Measurements from ENCODE around the gene KHDRBS1.

KHDRBS1 gene

DNA sequence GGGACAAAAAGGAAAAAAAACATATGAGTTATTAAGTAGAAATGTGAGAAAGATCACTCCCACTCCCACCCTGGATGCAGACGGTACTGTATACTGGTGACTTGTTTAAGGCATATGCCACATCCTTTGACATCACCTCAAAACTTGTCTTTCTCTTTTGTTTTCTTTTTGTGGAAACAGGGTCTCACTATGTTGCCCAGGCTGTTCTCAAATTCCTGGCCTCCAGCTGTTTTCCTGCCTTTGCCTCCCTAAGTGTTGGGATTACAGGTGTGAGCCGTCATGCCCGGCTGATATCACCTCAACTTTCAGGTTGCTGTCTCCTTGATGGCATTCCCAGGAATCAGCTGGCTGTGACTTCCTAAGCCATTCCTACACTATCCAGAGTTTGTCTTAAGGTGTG lies 18.4 kb upstream of the KHDRBS1 start:
- no peak for TF ChIP-seq GATA3 (IDR thresholded peaks at IDR 0.05; ENCODE audit: low read depth, low read length)
- no peak for TF ChIP-seq GATA2 (IDR thresholded peaks at IDR 0.05; ENCODE audit: low read depth, low read length)

DNA sequence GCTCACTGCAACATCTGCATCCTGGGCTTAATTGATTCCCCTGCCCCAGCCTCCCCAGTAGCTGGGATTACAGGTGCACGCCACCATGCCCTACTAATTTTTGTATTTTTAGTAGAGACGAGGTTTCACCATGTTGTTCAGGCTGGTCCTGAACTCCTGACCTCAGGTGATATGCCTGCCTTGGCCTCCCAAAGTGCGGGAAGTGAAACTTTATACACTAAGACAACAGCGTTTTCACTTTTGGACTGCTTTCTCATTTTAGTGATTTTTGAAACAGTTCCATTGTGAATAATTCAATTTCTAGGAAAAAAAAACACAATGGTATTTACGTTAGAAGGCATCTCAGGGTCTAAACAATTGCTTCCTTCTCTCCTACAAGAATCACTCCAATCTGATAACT lies 11.8 kb upstream of the KHDRBS1 start:
- no peak for TF ChIP-seq GATA2 (IDR thresholded peaks at IDR 0.05; ENCODE audit: low read depth, low read length)
- TF ChIP-seq GATA3 (IDR thresholded peaks at IDR 0.05; ENCODE audit: low read depth, low read length), result no peak

DNA sequence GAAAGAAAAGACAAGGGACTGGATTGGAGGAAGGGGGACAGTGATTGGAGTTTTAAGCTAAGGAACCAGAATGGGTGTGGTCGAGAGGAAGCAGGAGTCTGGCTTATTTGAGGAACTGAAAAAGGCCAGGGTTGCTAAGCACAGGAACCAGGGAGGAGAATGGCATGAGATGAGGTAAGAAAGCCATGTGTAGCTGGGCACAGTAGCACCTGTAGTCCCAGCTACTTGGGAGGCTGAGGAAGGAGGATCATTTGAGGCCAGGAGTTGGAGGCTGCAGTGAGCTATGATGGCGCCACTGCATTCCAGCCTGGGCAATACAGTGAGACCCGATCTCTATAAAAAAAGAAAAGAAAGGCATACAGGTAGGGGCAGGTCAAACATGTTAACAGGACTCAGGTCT lies 8.1 kb upstream of the KHDRBS1 start:
- TF ChIP-seq GATA3 (IDR thresholded peaks at IDR 0.05; ENCODE audit: low read depth, low read length), result no peak
- no peak for TF ChIP-seq GATA2 (IDR thresholded peaks at IDR 0.05; ENCODE audit: low read depth, low read length)

DNA sequence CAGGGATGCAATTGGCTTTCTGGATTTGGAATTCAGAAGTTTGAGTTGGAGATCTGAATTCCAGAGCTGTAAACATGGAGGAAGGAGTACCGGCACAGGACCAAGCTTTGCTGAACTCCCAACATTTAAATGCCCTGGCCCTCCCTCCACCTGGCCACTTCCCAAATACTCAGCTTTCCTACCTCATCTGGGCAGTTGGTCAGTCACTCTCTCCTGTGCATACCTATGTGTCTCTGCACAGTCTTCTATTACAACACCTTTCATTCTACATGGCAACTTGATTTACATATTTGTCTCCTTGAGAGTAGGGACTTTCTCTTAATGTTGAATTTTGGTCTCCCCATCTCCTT lies 6.1 kb upstream of the KHDRBS1 start:
- TF ChIP-seq GATA3 (IDR thresholded peaks at IDR 0.05; ENCODE audit: low read depth, low read length) (no peak), GATA2 (IDR thresholded peaks at IDR 0.05; ENCODE audit: low read depth, low read length) (no peak)

DNA sequence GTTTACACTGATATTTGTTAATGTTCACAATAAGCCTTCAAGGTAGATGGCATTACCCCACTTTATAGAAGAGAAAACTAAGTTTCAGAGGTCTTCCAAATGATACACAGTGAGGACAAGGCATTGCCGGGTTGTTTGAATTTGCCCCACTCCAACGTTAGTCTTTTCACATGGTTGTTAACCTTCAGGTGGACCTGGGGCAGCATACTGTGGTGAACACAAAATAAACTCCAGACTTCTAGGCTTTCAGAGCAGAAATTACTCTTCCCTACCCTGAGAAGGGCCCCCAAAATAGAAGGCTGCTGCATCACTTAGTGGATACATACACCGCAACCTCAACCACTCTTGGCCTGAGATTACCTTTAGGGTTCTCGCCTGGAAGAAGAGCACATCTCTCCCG lies 3.4 kb upstream of the KHDRBS1 start:
- no peak for TF ChIP-seq GATA3 (IDR thresholded peaks at IDR 0.05; ENCODE audit: low read depth, low read length)
- no peak for TF ChIP-seq GATA2 (IDR thresholded peaks at IDR 0.05; ENCODE audit: low read depth, low read length)

DNA sequence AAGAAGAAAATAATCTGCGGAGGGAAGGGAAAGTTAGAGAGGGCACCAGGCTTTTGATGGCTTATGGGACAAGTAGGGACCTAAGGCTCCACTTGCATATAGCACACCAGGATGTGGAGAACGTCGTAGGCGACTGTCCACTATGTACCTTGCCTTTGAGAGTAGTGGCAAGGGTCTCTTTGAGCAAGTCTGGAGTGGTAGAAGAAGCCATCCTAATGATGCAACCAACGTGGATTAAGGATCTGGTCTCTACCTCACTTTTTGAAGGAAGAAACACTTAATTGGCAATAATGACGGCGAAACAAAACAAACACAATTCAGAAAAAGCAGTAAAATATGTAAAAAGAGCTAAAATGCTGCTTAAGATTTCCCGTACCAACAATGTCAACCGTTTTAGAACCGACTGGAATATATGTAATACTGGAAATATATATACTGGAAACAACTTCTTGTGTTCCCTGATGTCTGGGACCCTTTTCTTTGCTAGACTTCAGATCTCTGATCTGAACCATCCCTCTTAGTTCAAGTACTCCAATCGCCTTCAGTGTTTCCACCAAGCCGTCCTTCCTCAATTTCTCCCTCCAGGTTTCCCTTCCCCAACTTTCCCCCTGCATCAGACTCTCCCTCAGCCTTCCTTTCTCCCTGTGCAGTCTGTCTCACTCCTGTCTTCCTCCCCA lies 821 bp upstream of the KHDRBS1 start:
- TF ChIP-seq GATA2 (IDR thresholded peaks at IDR 0.05; ENCODE audit: low read depth, low read length) (no peak), GATA3 (IDR thresholded peaks at IDR 0.05; ENCODE audit: low read depth, low read length) (no peak)

DNA sequence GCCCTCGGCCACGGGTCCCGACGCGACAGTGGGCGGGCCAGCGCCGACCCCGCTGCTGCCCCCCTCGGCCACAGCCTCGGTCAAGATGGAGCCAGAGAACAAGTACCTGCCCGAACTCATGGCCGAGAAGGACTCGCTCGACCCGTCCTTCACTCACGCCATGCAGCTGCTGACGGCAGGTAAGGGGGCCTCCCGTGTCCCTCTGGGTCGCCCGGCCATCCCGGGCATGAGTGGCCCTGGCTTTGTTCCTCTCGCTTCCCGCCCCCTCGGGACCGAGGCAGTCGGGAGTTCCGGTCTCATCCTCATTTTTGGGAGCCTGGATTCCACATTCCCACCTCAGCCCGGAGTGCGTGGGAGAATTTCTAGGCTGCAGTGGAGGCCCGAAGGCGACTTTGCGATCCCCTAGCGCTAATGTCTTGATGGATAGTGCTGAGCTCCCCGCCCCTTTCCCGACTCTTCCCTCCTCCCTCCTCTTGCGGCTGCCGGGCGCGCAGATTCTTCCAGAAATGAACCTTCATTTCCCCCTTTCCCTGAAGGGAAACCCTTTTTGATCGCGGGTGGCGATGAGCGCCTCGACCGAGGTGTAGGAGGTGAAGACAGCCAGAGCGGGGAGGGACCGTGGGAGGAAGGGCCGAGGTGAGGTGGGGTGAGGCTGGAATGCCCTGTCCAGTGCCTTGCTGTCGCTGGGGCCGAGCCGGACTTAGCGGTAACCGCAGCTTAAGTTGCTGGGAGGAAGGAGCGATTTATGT lies 705 bp downstream of the KHDRBS1 start:
- TF ChIP-seq GATA2 (IDR thresholded peaks at IDR 0.05; ENCODE audit: low read depth, low read length), result no peak

DNA sequence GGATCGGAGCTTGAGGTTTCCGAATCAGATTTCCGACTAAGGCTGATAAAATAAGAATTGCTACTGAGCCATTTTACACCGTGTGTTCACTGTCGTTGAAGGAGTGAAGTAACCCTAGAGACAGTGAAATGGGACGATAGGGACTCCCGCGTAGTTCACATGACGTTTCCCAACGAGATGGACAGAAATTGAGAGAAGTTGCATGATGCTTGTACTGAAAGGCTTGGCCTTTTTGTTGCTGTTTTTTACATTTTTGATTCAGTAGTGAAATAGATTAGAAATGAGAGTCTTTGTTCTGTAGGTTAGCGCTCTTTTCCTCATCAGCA lies 1.2 kb downstream of the KHDRBS1 start:
- TF ChIP-seq GATA3 (IDR thresholded peaks at IDR 0.05; ENCODE audit: low read depth, low read length), result no peak
- no peak for TF ChIP-seq GATA2 (IDR thresholded peaks at IDR 0.05; ENCODE audit: low read depth, low read length)

DNA sequence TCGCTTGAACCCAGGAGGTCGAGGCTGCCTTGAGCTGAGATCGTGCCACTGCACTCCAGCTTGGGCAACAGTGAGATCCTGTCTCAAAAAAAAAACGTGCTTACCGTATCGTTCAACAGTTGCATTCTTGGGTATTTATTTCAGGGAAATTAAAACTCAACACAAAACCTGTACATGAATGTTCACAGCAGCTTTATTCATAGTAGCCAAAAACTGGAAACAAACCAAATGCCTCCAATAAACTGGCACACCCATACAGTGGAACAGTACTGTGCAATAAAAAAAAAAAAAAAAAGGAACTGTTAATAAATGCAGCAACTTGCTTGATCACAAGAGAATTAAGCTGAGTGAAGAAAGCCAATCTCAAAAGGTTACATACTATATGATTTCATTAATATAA lies 6.7 kb downstream of the KHDRBS1 start:
- TF ChIP-seq GATA3 (IDR thresholded peaks at IDR 0.05; ENCODE audit: low read depth, low read length) (no peak), GATA2 (IDR thresholded peaks at IDR 0.05; ENCODE audit: low read depth, low read length) (no peak)

DNA sequence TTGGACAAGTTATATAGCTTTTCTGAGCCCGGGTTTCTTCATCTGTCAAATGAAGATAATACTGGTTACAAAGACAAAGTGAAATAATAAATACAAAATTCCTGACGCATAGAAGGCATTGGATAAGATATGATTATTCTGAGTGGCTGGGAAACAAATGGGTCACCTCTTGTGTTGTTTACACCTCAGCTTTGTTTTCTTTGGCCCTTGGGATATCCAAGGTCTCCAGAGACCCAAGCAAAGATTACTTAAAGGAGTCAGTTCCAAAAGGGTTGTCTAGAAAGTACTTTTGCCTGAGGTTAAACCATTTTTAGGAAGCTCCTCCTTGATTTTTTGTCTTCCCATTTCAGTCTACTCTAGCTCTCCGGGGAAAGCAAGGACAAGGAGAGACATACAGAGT lies 9.7 kb downstream of the KHDRBS1 start:
- TF ChIP-seq GATA2 (IDR thresholded peaks at IDR 0.05; ENCODE audit: low read depth, low read length) (no peak), GATA3 (IDR thresholded peaks at IDR 0.05; ENCODE audit: low read depth, low read length) (no peak)

DNA sequence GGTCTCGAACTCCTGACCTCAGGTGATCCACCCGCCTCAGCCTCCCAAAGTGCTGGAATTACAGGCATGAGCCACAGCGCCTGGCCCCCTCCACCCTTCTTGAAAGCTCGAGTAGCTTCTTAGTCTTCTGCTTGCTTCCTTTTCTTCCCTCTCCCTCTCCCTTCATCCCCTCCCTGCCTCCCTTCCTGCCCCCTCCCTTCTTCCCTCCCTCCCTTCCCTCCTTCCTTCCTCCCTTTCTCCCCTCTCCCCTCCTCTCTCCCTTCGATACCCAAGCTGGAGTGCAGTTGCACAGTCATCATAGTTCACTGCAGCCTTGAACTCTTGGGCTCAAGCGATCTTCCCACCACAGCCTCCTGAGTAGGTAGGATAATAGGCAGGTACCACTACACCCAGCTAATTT lies 11.8 kb downstream of the KHDRBS1 start:
- TF ChIP-seq GATA3 (IDR thresholded peaks at IDR 0.05; ENCODE audit: low read depth, low read length) (no peak), GATA2 (IDR thresholded peaks at IDR 0.05; ENCODE audit: low read depth, low read length) (no peak)

DNA sequence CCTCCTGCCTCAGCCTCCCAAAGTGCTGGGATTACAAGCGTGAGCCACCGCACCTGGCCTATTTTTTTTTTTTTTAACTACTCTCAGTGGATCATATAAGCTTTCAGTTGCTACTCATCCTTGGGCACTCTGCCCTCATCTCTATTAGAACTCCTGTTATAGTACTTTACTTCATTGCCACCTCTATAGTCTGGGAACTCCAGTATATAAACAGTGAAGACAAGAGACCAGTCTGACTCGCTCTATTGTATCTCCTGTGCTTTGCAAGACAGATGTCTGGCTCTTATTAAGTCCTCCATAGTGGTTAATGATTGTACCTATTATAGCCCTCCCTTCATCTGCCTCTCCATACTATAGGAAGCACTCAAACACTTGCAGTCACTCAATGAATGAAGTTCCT lies 15.1 kb downstream of the KHDRBS1 start:
- TF ChIP-seq GATA2 (IDR thresholded peaks at IDR 0.05; ENCODE audit: low read depth, low read length), result no peak
- no peak for TF ChIP-seq GATA3 (IDR thresholded peaks at IDR 0.05; ENCODE audit: low read depth, low read length)

DNA sequence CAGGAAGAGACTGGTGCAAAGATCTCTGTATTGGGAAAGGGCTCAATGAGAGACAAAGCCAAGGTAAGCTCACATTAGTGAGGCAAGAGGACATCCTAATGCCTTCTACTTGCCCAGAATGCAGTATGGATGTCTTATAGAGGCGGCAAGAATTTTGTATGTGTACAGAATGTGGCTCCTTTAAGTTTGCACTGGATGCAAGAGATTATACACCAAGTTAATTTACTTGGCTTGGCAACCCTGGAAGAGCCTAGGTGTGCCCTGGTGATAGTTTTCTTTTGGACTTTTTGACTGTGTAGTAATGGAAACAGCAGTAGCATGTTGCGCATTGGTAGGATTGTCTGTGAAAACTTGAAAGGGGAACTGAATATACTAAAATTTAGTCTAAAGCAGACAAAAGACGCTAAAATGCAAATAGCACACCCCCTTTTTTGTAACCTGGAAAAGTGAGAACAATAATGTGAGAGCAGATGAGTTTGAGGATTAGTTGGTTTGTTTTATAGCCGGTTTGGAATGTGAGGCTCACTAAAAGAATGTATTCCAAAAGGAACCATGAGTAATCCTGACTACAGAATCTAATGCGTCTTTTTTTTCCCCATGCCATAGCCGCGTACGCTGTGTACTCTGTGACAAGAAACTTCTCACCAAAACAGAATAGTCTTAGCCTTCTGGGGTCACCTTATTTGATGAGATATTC lies 18.1 kb downstream of the KHDRBS1 start:
- TF ChIP-seq GATA2 (IDR thresholded peaks at IDR 0.05; ENCODE audit: low read depth, low read length), result no peak
- TF ChIP-seq GATA3 (IDR thresholded peaks at IDR 0.05; ENCODE audit: low read depth, low read length), result no peak

DNA sequence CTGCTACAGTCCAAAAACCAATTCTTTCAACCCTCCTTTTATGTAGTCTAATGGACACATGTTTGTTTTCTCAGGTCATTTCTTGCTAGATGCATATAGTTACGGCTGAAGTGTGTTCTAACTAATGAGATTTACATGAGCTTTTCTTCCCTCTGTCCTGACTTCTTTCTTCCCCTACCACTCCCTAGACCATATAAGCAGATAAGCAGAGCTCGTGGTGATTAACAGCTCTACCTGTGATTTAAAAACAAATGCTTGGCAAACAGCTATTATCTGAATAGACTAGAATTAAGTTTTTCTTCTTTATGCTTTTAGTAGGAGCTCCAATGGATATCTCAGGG lies 18.6 kb downstream of the KHDRBS1 start:
- TF ChIP-seq GATA3 (IDR thresholded peaks at IDR 0.05; ENCODE audit: low read depth, low read length) (no peak), GATA2 (IDR thresholded peaks at IDR 0.05; ENCODE audit: low read depth, low read length) (no peak)

DNA sequence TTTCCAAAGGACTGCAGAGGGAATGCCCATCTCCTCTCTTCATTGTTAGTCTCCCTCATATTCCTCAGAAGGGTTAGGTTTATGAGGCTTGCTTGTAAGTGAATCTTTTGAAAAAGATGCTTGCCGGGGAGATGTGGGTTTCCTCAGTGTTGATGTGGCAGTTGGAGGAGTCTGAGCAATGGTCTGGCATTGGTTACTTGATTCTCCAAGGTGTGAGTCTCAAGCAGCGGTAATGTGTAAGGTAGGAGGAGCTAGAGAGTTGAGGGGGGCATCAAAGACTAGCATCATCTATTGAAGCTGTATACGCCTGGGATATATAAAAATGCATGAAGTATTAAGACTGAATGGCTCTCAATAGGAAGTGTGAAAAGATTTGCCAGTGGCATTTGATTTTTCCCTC lies 21.5 kb downstream of the KHDRBS1 start:
- TF ChIP-seq GATA3 (IDR thresholded peaks at IDR 0.05; ENCODE audit: low read depth, low read length) (no peak), GATA2 (IDR thresholded peaks at IDR 0.05; ENCODE audit: low read depth, low read length) (no peak)

Data from SH-SY5Y (cell line).